PC-3 (cell line): Measurements from ENCODE around the gene DRC1. TPM values are rescaled to one million over a fixed set of nuclear protein-coding genes. Genes with fewer than 3 reads are reported as not detected.

ENCODE experiments used
- ATAC-seq: fragments of 200-7000 bp; cut with Tn5 transposase; 2 replicates; pipeline ENCODE4 v1.9.1; 2020; ENCODE audit warnings: mild to moderate bottlenecking, moderate library complexity
- BruUV-seq: library from RNA; stranded (reverse); fragments of 400-500 nt; replicated peaks from 2 replicates; lab custom pipeline; 2021; lab: Mats Ljungman, UMichigan
- CTCF ChIA-PET: fragments of 300-600 bp; sonication (Branson Sonifier 250); formaldehyde crosslinking; loops from one replicate; lab custom pipeline; 2022; ENCODE audit warnings: antibody characterized with exemption; lab: Charles Lee
- POLR2A ChIA-PET: fragments of 300-600 bp; sonication (Branson Sonifier 250); formaldehyde crosslinking; loops from one replicate; lab custom pipeline; 2022; ENCODE audit warnings: antibody characterized with exemption; ENCODE audit not compliant: unreplicated experiment; lab: Charles Lee
- DNase-seq: peaks from one replicate; pipeline ENCODE4 v3.0.0-alpha.2; 2015
- H2AFZ ChIP-seq: fragments of 300-600 bp; sonication (generic); 2 replicates; pipeline ENCODE4 v1.6.0; 2016; ENCODE audit warnings: antibody characterized with exemption, low read length
- H3F3A ChIP-seq: fragments of 300-600 bp; sonication (generic); one replicate; pipeline ENCODE4 v1.6.0; 2017; ENCODE audit warnings: antibody characterized with exemption, low read length, control low read depth, mild to moderate bottlenecking; ENCODE audit not compliant: unreplicated experiment
- H3K27ac ChIP-seq: fragments of 300-600 bp; sonication (generic); 2 replicates; pipeline ENCODE4 v1.5.1; 2016; ENCODE audit warnings: mild to moderate bottlenecking, low read length
- H3K27me3 ChIP-seq: fragments of 300-600 bp; sonication (generic); 2 replicates; pipeline ENCODE4 v1.6.1; 2016; ENCODE audit warnings: low read length, mixed read lengths
- H3K36me3 ChIP-seq: fragments of 300-600 bp; sonication (generic); 2 replicates; pipeline ENCODE4 v1.6.1; 2016; ENCODE audit warnings: low read depth, mixed run types, low read length, mixed read lengths
- H3K4me1 ChIP-seq: fragments of 300-600 bp; sonication (generic); 2 replicates; pipeline ENCODE4 v1.5.1; 2016; ENCODE audit warnings: low read length; ENCODE audit not compliant: insufficient read depth
- H3K4me2 ChIP-seq: fragments of 300-600 bp; sonication (generic); 2 replicates; pipeline ENCODE4 v1.6.0; 2016; ENCODE audit warnings: low read length
- H3K4me3 ChIP-seq: fragments of 300-600 bp; sonication (generic); 2 replicates; pipeline ENCODE4 v1.5.1; 2016; ENCODE audit warnings: mild to moderate bottlenecking, low read length, mixed read lengths
- H3K79me2 ChIP-seq: fragments of 300-600 bp; sonication (generic); 2 replicates; pipeline ENCODE4 v1.6.1; 2017; ENCODE audit warnings: low read length, mixed read lengths
- H3K9ac ChIP-seq: fragments of 300-600 bp; sonication (generic); 2 replicates; pipeline ENCODE4 v1.6.0; 2016; ENCODE audit warnings: mild to moderate bottlenecking, low read length
- H3K9me2 ChIP-seq: fragments of 300-600 bp; sonication (generic); replicated peaks from 2 replicates; pipeline ENCODE4 v1.6.1; 2016; ENCODE audit warnings: mixed run types, low read length, mixed read lengths
- H3K9me3 ChIP-seq: fragments of 300-600 bp; sonication (generic); 2 replicates; pipeline ENCODE4 v1.6.1; 2016; ENCODE audit warnings: low read length, mixed read lengths
- H4K20me1 ChIP-seq: fragments of 300-600 bp; sonication (generic); 2 replicates; pipeline ENCODE4 v1.6.1; 2016; ENCODE audit warnings: low read length, mixed read lengths
- EZH2 ChIP-seq: fragments of 300-600 bp; sonication (generic); IDR thresholded peaks from one replicate; pipeline ENCODE4 v1.6.1; 2017; ENCODE audit warnings: antibody characterized with exemption, mild to moderate bottlenecking, low read length; ENCODE audit not compliant: unreplicated experiment
- EZH2phosphoT487 ChIP-seq: fragments of 300-600 bp; sonication (generic); IDR thresholded peaks from 2 replicates; pipeline ENCODE4 v1.6.1; 2018; ENCODE audit warnings: mild to moderate bottlenecking, antibody characterized with exemption, low read length, borderline replicate concordance
- intact Hi-C: fragments of 100-400 bp; cut with micrococcal nuclease; formaldehyde crosslinking; loops from 2 replicates; pipeline ENCODE4 v1.9.0; 2023
- total RNA-seq: library from RNA; depleted of rRNA; stranded (reverse); fragments of >200 nt; gene quantifications from 2 replicates; pipeline ENCODE4 v1.2.3, GENCODE V29; 2014
- TF ChIP-seq, protein P1 (sequence below): fragments of 300-600 bp; sonication (generic); conservative IDR thresholded peaks from 2 replicates; pipeline ENCODE4 v1.5.1; 2017; ENCODE audit warnings: antibody characterized with exemption, low read depth, mild to moderate bottlenecking, low read length

Gene DRC1
- total RNA-seq, 1 experiment from 2014 or later = not detected

GRCh38 chr2:26424221-26424620 lies 22.5 kb downstream of the DRC1 start:
- no peaks in the 10 kb centered on the region for H3K36me3 ChIP-seq
- H3K4me2 ChIP-seq = no peak overlapping the region
- no peaks in the 10 kb centered on the region for H3K27me3 ChIP-seq
- ChIA-PET CTCF (no interaction called here), POLR2A (no interaction called here)
- intact Hi-C loops = no loop called here
- no peaks in the 10 kb centered on the region for H3K79me2 ChIP-seq
- H3K9me3 ChIP-seq = no peaks in the 10 kb centered on the region
- ATAC-seq = no peak
- H3K4me3 ChIP-seq = no peak overlapping the region
- no peak for TF ChIP-seq EZH2phosphoT487
- no peak for TF ChIP-seq EZH2
- TF ChIP-seq, protein P1, sequence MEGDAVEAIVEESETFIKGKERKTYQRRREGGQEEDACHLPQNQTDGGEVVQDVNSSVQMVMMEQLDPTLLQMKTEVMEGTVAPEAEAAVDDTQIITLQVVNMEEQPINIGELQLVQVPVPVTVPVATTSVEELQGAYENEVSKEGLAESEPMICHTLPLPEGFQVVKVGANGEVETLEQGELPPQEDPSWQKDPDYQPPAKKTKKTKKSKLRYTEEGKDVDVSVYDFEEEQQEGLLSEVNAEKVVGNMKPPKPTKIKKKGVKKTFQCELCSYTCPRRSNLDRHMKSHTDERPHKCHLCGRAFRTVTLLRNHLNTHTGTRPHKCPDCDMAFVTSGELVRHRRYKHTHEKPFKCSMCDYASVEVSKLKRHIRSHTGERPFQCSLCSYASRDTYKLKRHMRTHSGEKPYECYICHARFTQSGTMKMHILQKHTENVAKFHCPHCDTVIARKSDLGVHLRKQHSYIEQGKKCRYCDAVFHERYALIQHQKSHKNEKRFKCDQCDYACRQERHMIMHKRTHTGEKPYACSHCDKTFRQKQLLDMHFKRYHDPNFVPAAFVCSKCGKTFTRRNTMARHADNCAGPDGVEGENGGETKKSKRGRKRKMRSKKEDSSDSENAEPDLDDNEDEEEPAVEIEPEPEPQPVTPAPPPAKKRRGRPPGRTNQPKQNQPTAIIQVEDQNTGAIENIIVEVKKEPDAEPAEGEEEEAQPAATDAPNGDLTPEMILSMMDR = no peak
- no peaks in the 10 kb centered on the region for H3F3A ChIP-seq
- H3K9me2 ChIP-seq = no peaks in the 10 kb centered on the region
- no peak overlapping the region for H2AFZ ChIP-seq
- BruUV-seq = no TSS peak
- H3K4me1 ChIP-seq = no peaks in the 10 kb centered on the region
- DNase-seq = no peak
- no peak overlapping the region for H3K27ac ChIP-seq
- H4K20me1 ChIP-seq = no peaks in the 10 kb centered on the region
- no peak overlapping the region for H3K9ac ChIP-seq

DNA sequence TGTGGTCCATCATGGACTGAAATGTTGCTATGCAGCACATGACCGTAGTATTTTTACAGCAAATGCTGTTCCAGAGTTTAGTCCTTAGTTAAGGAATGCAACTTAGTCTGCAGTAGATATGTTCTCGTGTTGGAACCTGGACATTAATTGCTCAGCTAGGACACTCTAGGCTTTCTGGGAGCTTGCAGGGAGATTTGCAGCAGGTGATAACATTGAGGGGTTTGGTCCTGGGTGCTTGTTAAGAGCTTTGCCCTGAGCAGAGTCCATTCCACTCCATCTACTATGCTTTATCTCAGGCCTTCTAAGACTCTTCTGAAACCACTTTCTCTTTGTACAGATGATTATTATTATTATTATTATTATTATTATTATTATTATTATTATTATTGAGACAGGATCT lies 27.1 kb downstream of the DRC1 start:
- Histone ChIP-seq H3K27ac (no peak overlapping the region), H3K4me1 (no peaks in the 10 kb centered on the region), H3K36me3 (no peaks in the 10 kb centered on the region), H2AFZ (no peak overlapping the region), H3F3A (no peaks in the 10 kb centered on the region), H3K27me3 (no peaks in the 10 kb centered on the region), H4K20me1 (no peaks in the 10 kb centered on the region), H3K79me2 (no peaks in the 10 kb centered on the region), H3K9me3 (no peaks in the 10 kb centered on the region), H3K9ac (no peak overlapping the region), H3K4me3 (no peak overlapping the region), H3K4me2 (no peak overlapping the region), H3K9me2 (no peaks in the 10 kb centered on the region)
- TF ChIP-seq EZH2 = no peak
- DNase-seq = no peak
- ChIA-PET POLR2A (no interaction called here), CTCF (no interaction called here)
- intact Hi-C loops = no loop called here
- no TSS peak for BruUV-seq
- no peak for ATAC-seq

GRCh38 chr2:26429779-26430578 lies 28.3 kb downstream of the DRC1 start:
- H3K4me2 ChIP-seq = no peak overlapping the region
- no peak overlapping the region for H3K9ac ChIP-seq
- TF ChIP-seq EZH2phosphoT487 (no peak), EZH2 (no peak)
- TF ChIP-seq, protein P1 = no peak
- BruUV-seq = no TSS peak
- POLR2A ChIA-PET = no interaction called here
- H3K9me3 ChIP-seq = no peaks in the 10 kb centered on the region
- H3K4me1 ChIP-seq = peaks cover 2% of the 10 kb centered on the region; the same call in 1 of the 2 replicates
- intact Hi-C loops = no loop called here
- H3K36me3 ChIP-seq = no peaks in the 10 kb centered on the region
- H4K20me1 ChIP-seq = no peaks in the 10 kb centered on the region
- H3K4me3 ChIP-seq = no peak overlapping the region
- no peaks in the 10 kb centered on the region for H3K9me2 ChIP-seq
- DNase-seq (peak; percentile 17), ATAC-seq (no peak)
- H3K79me2 ChIP-seq = no peaks in the 10 kb centered on the region
- no peaks in the 10 kb centered on the region for H3F3A ChIP-seq
- no peak overlapping the region for H3K27ac ChIP-seq
- H3K27me3 ChIP-seq = no peaks in the 10 kb centered on the region
- CTCF ChIA-PET = no interaction called here
- H2AFZ ChIP-seq = no peak overlapping the region
